Smooth muscle cell (in vitro differentiated cells): ENCODE results near the gene HSPA12B. TPM values are rescaled to one million over a fixed set of nuclear protein-coding genes. Genes with fewer than 3 reads are reported as not detected.
A peak's percentile ranks its signal among the peaks of the same experiment; 100 is the strongest.

ENCODE experiments used
- DNase-seq: peaks from one replicate; lab custom pipeline; 2025; ENCODE audit not compliant: unreplicated experiment; lab: John Stamatoyannopoulos, UW
- H2AFZ ChIP-seq: fragments of 200-600 bp; sonication (generic); 2 replicates; pipeline ENCODE4 v1.6.0; 2016; ENCODE audit warnings: antibody characterized with exemption, low read depth, mild to moderate bottlenecking
- H3F3A ChIP-seq: fragments of 200-600 bp; sonication (generic); 2 replicates; pipeline ENCODE4 v1.6.0; 2017; ENCODE audit warnings: antibody characterized with exemption, low read depth
- H3K27ac ChIP-seq: fragments of 200-600 bp; sonication (generic); 2 replicates; pipeline ENCODE4 v1.5.1; 2016; ENCODE audit warnings: low read depth, mild to moderate bottlenecking
- H3K27me3 ChIP-seq: fragments of 200-600 bp; sonication (generic); 2 replicates; pipeline ENCODE4 v1.6.1; 2016; ENCODE audit warnings: low read depth, mild to moderate bottlenecking
- H3K36me3 ChIP-seq: fragments of 200-600 bp; sonication (generic); 2 replicates; pipeline ENCODE4 v1.5.1; 2016; ENCODE audit warnings: low read depth
- H3K4me1 ChIP-seq: fragments of 200-600 bp; sonication (generic); 2 replicates; pipeline ENCODE4 v1.5.1; 2016; ENCODE audit warnings: low read depth
- H3K4me2 ChIP-seq: fragments of 200-600 bp; sonication (generic); 2 replicates; pipeline ENCODE4 v1.6.0; 2016; ENCODE audit warnings: mild to moderate bottlenecking
- H3K4me3 ChIP-seq: fragments of 200-600 bp; sonication (generic); 2 replicates; pipeline ENCODE4 v1.5.1; 2016; ENCODE audit warnings: mild to moderate bottlenecking
- H3K79me2 ChIP-seq: fragments of 200-600 bp; sonication (generic); 2 replicates; pipeline ENCODE4 v1.6.0; 2016; ENCODE audit warnings: low read depth, mild to moderate bottlenecking
- H3K9ac ChIP-seq: fragments of 200-600 bp; sonication (generic); 2 replicates; pipeline ENCODE4 v1.6.0; 2016; ENCODE audit warnings: low read depth
- H3K9me3 ChIP-seq: fragments of 200-600 bp; sonication (generic); replicated peaks from 2 replicates; pipeline ENCODE4 v1.5.1; 2016; ENCODE audit warnings: low read depth
- H4K20me1 ChIP-seq: fragments of 200-600 bp; sonication (generic); 2 replicates; pipeline ENCODE4 v1.6.0; 2016; ENCODE audit warnings: low read depth
- WGBS: methylation state at CpG from one replicate; pipeline ENCODE4 v1.1.7; 2016; ENCODE audit warnings: low lambda C conversion rate; 5-methylcytosine and 5-hydroxymethylcytosine counted together
- polyA plus RNA-seq: library from polyadenylated mRNA; unstranded; fragments of >200 nt; fragmentation: Nextera tagmentation; extraction: Ambion mirVana; gene quantifications from 2 replicates; pipeline ENCODE4 v1.2.1, GENCODE V29; 2016
- total RNA-seq: library from RNA; depleted of rRNA; stranded (reverse); fragments of >200 nt; gene quantifications from 2 replicates; pipeline ENCODE4 v1.2.3, GENCODE V29; 2014
- TF ChIP-seq, protein P1 (sequence below): fragments of 200-600 bp; sonication (generic); IDR thresholded peaks from 2 replicates; pipeline ENCODE4 v1.5.1; 2017; ENCODE audit warnings: borderline replicate concordance, mild to moderate bottlenecking, antibody characterized with exemption; ENCODE audit not compliant: insufficient read depth, poor library complexity, severe bottlenecking

The HSPA12B gene
- total and polyA plus RNA-seq, 2 experiments from 2014 or later, result 0.04 to 1.0 TPM

DNA sequence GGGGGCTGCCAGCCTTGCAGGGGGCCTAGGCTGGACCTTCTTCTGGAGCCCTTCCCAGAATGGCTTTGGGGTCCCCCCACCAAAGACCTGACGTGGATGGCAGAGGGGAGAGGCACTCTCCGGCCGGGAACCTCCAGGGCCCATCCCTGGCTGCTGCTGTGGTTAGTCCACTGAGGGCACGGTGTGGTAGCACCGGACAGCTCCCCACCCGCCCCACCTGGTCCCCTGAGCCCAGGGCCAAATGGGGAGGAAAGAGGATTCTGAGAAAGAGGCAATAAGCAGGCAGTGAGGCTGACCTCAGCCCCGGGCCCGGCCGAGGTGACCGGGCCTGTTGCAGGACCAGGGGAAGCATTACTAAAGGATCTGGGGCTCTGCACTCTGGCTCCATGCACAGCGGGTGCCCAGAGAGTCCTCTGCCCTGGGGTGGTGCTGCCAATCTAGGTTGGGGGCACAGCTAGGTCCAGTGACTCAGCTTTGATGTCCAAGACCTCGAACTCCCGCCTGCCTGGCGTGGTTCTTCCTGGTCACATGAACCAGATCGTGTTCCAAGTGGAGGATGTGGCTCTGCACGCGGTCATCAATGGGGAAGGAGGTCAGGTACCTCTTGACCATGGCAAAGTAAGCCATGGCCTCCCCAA is 51.9 kb downstream of the HSPA12B start:
- peaks cover 35% of the 10 kb centered on the region for H4K20me1 ChIP-seq
- no peak overlapping the region for H2AFZ ChIP-seq
- TF ChIP-seq, protein P1, sequence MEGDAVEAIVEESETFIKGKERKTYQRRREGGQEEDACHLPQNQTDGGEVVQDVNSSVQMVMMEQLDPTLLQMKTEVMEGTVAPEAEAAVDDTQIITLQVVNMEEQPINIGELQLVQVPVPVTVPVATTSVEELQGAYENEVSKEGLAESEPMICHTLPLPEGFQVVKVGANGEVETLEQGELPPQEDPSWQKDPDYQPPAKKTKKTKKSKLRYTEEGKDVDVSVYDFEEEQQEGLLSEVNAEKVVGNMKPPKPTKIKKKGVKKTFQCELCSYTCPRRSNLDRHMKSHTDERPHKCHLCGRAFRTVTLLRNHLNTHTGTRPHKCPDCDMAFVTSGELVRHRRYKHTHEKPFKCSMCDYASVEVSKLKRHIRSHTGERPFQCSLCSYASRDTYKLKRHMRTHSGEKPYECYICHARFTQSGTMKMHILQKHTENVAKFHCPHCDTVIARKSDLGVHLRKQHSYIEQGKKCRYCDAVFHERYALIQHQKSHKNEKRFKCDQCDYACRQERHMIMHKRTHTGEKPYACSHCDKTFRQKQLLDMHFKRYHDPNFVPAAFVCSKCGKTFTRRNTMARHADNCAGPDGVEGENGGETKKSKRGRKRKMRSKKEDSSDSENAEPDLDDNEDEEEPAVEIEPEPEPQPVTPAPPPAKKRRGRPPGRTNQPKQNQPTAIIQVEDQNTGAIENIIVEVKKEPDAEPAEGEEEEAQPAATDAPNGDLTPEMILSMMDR, result no peak
- H3K27me3 ChIP-seq, result peaks cover 4% of the 10 kb centered on the region
- peaks cover 24% of the 10 kb centered on the region for H3K79me2 ChIP-seq
- peak overlapping the region; percentile 94 for H3K4me2 ChIP-seq
- no peak overlapping the region for H3K4me3 ChIP-seq
- no peaks in the 10 kb centered on the region for H3K36me3 ChIP-seq
- 96% methylated on average over 17 of the region's 17 CpGs for WGBS
- no peak for DNase-seq
- H3K9me3 ChIP-seq, result no peaks in the 10 kb centered on the region
- peaks cover 16% of the 10 kb centered on the region for H3F3A ChIP-seq
- no peak overlapping the region for H3K27ac ChIP-seq
- peaks cover 10% of the 10 kb centered on the region for H3K4me1 ChIP-seq
- no peak overlapping the region for H3K9ac ChIP-seq

DNA sequence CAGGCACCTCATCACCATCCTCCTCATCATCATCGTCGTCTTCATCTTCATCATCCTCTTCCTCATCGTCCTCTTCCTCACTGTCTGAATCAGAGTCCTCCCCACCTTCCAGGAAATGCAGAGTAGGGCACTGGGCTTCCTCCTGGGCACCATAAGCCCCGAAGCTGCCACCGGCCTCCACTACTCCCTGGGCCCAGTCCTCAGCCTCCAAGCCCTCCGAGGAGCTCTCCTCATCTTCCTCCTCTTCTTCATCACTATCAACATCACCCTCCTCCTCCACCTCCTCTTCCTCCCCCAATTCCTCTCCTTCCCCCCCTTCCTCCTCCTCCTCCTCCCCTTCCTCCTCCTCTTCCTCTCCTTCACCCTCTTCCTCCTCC is 52.4 kb downstream of the HSPA12B start:
- H4K20me1 ChIP-seq, result peaks cover 35% of the 10 kb centered on the region
- DNase-seq, result no peak
- peaks cover 10% of the 10 kb centered on the region for H3K4me1 ChIP-seq
- H3K79me2 ChIP-seq, result peaks cover 24% of the 10 kb centered on the region
- H3K9ac ChIP-seq, result no peak overlapping the region
- no peak overlapping the region for H2AFZ ChIP-seq
- WGBS, result 93% methylated on average over 6 of the region's 6 CpGs
- H3K36me3 ChIP-seq, result no peaks in the 10 kb centered on the region
- peak overlapping the region; percentile 94 for H3K4me2 ChIP-seq
- H3F3A ChIP-seq, result peaks cover 16% of the 10 kb centered on the region
- no peak overlapping the region for H3K27ac ChIP-seq
- H3K4me3 ChIP-seq, result peak overlapping the region; percentile 62
- TF ChIP-seq, protein P1, result no peak
- no peaks in the 10 kb centered on the region for H3K9me3 ChIP-seq
- no peaks in the 10 kb centered on the region for H3K27me3 ChIP-seq

DNA sequence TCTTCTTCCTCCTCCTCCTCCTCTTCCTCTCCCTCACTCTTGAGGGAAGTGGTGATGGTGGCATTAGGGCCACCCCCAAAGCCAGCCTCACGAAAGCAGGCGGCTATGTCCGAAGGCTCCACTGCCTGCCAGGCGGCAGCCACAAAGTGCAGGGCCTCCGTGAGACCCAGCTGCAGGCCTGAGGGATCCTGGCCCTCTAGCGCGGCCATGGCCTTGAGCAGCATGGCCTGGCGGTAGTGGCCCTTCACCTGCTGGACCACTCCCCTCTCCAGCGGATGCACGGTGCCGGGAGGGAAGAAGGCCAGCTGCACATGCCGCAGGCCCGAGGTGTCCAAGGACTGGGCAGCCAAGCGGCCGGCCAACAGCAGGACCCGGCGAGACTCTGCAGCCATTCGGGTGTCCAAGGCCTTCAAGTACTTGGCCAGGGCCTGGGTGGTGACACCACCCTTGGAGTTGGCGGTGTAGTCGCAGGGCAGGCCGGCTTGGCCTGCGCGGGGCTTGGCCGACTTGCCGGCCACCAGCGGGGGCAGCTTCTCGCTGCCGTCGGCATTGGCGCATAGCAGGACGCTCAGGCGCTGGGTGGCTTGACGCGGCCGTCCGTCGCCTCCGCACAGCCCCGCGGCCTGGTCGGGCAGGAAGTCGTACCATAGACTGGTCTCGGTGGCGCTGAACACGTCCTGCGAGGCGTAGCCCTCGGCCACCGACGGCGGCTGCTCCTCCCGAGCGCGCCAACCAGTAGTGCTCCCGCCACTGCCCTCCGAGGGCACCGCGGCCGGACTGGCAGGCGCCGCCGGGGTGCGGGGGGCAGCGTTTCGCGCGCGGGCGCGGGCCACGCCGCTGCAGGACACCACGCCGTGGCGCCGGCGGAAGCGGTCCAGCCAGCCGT is 53.0 kb downstream of the HSPA12B start:
- peak overlapping the region; percentile 62 for H3K4me3 ChIP-seq
- TF ChIP-seq, protein P1, result no peak
- H3F3A ChIP-seq, result peaks cover 16% of the 10 kb centered on the region
- H2AFZ ChIP-seq, result no peak overlapping the region
- peaks cover 24% of the 10 kb centered on the region for H3K79me2 ChIP-seq
- peaks cover 35% of the 10 kb centered on the region for H4K20me1 ChIP-seq
- no peak overlapping the region for H3K9ac ChIP-seq
- 41% methylated on average over 68 of the region's 79 CpGs for WGBS
- peaks cover 10% of the 10 kb centered on the region for H3K4me1 ChIP-seq
- H3K27ac ChIP-seq, result no peak overlapping the region
- H3K9me3 ChIP-seq, result no peaks in the 10 kb centered on the region
- DNase-seq, result no peak
- no peaks in the 10 kb centered on the region for H3K27me3 ChIP-seq
- no peaks in the 10 kb centered on the region for H3K36me3 ChIP-seq
- H3K4me2 ChIP-seq, result peak overlapping the region; percentile 94
